SHP77 (cell line): ENCODE data around the gene ELOVL7.
"Not testable (repeated sequence)": the region's sequence is repeated elsewhere in the genome, so short reads cannot be mapped to it uniquely, and the experiment has no call there.

Experiments used
- DNase-seq, 2 experiments: peaks; one replicate each; lab custom pipeline; 2025; lab: John Stamatoyannopoulos, UW

ELOVL7 gene

GRCh38 chr5:60795424-60795950, 48.6 kb downstream of the ELOVL7 start:
- not testable (repeated sequence) for DNase-seq

DNA sequence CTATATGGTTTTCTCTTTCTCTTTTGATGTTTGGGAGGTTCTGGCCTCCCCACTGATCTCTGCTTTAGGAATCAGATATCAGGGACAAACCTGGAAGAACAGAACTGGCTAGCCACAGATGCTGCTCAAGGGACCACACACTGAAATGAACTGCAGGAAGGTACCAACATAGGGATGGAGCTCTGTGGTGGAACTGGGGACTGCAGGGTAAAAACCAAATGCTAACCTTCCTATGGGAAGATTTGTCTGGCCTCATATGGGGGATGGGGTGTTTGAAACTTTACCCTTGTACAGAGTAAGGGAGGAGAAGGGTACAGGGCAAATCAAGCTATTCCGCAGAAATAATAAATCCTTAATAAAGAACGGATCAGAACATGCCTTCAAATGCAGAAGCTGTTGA, 49.4 kb downstream of the ELOVL7 start:
- no peak for DNase-seq

DNA sequence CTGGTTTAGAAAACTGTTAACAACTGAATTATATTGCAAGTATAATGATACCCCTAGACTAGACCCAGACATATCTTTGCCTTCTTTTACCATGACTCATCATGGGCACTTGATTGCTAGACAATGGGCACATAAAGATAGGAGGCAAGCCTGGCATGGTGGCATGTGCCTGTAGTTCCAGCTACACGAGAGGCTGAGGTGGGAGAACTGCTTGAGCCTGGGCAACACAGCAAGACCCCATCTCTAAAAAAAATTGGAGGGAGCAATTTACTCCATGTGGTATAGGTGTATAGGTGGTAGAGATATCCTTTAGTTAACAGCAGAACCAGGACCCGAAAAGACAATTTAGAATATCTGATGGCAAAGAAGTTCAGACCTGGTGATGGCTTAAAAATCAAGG, 51.6 kb downstream of the ELOVL7 start:
- no peak for DNase-seq

- DNase-seq, result no peak
Observed at GRCh38 chr5:60789551-60789950, 54.5 kb downstream of the ELOVL7 start.

GRCh38 chr5:60788863-60789513, 55.1 kb downstream of the ELOVL7 start:
- no peak for DNase-seq

- DNase-seq, result no peak
Observed at GRCh38 chr5:60779466-60779865, 64.6 kb downstream of the ELOVL7 start.

GRCh38 chr5:60776343-60776742, 67.7 kb downstream of the ELOVL7 start:
- DNase-seq, result no peak

- no peak for DNase-seq
Observed at GRCh38 chr5:60765019-60765709, 78.9 kb downstream of the ELOVL7 start.

DNA sequence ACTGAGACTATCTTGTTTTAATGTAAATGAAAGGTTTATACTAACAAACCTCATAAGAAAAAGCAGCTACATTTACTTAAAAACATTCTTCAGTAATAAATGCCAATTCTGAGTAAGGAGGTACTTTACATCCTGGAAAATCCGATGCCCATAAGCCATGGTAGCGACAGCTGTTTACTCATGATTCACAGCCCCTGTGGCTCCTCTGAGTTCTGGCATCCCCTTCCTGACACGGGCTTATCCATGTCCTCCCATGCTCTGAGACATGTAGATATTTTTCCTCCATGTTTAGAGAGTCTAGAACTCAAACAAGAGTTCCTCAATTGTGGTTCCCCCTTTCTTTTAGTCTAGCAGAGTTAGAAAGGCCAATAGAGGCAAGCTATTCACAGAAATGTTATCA, 81.0 kb downstream of the ELOVL7 start:
- DNase-seq, result no peak

- DNase-seq, result no peak
Observed at GRCh38 chr5:60754495-60754894, 89.6 kb downstream of the ELOVL7 start.

DNA sequence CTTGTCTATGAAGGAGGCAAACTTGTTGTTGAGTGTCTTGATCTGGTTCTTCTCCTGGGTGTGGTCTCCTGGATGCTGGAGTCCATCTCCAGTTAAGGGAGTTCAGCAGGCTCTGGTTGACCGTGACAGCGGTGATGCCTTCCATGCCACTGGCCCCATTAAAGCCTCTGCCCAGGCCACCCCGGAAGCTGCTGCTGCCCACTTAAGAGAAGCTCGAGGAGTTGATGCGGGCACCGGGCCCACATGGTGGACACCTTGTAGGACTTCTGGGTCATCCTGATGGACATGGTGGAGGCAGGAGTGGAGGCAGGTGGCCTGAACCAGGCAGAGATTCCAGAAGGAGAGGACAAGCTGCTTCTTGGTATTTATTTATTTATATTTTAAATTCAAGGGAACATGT, 99.4 kb downstream of the ELOVL7 start:
- no peak for DNase-seq

GRCh38 chr5:60743511-60744314, 100.4 kb downstream of the ELOVL7 start:
- DNase-seq, result no peak

GRCh38 chr5:60740322-60740721, 103.7 kb downstream of the ELOVL7 start:
- no peak for DNase-seq

- no peak for DNase-seq
Observed at GRCh38 chr5:60738933-60739332, 105.1 kb downstream of the ELOVL7 start.

- no peak for DNase-seq
Observed at GRCh38 chr5:60738461-60738860, 105.6 kb downstream of the ELOVL7 start.

DNA sequence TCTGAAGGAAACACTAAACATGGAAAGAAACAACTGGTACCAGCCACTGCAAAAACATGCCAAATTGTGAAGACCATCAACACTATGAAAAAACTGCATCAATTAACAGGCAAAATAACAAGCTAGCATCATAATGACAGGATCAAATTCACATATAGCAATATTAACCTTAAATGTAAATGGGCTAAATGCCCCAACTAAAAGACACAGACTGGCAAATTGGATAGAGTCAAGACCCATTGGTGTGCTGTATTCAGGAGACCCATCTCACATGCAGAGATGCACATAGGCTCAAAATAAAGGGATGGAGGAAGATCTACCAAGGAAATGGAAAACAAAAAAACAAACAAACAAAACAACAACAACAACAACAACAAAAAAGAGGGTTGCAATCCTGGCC, 113.2 kb downstream of the ELOVL7 start:
- DNase-seq, result not testable (repeated sequence)

GRCh38 chr5:60727033-60727679, 116.9 kb downstream of the ELOVL7 start:
- DNase-seq, result no peak

DNA sequence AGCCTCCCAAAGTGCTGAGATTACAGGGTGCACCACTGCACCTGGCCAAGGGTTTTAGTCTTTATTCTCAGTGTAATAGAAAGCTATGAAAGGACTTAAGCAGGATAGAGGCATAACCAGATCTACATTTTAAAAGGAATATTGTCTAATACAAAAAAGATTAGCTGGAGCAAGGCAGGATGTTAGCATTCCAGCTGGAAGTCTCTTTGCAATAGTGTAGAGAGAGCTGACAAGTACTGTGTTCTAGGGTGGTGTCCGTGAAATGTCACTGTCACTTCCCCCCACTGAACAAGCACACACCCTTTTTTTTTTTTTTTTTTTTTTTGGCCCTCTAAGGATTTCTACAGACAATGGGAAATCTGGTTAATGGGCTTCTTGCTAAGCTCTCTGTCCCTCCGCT, 119.9 kb downstream of the ELOVL7 start:
- DNase-seq, result no peak

GRCh38 chr5:60722416-60722815, 121.7 kb downstream of the ELOVL7 start:
- DNase-seq, result peak; percentile 79

GRCh38 chr5:60719329-60719728, 124.7 kb downstream of the ELOVL7 start:
- DNase-seq, result no peak

- DNase-seq, result no peak
Observed at GRCh38 chr5:60718166-60718892, 125.7 kb downstream of the ELOVL7 start.
